ENCODE measurements around the gene CARS2.

DNA sequence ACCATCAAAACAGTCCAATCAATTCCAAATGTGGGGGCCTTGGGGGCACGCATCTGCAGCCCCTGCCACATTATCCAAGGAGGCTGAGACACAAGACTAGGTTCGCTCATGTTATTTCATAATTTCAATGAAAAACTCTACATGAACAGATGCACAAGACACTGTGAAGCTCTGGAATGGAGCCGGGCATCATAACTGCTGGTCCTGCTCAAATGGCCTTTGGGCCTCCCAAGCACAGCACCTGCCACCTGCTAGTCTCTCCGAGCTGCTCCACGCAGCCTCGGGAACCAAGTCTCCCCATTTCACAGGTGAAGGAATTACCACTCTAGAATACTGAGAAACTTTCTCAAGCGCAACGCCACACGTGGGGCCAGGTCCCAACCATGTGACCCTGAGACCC lies 16.9 kb downstream of the CARS2 start:
- TF ChIP-seq, protein P1, sequence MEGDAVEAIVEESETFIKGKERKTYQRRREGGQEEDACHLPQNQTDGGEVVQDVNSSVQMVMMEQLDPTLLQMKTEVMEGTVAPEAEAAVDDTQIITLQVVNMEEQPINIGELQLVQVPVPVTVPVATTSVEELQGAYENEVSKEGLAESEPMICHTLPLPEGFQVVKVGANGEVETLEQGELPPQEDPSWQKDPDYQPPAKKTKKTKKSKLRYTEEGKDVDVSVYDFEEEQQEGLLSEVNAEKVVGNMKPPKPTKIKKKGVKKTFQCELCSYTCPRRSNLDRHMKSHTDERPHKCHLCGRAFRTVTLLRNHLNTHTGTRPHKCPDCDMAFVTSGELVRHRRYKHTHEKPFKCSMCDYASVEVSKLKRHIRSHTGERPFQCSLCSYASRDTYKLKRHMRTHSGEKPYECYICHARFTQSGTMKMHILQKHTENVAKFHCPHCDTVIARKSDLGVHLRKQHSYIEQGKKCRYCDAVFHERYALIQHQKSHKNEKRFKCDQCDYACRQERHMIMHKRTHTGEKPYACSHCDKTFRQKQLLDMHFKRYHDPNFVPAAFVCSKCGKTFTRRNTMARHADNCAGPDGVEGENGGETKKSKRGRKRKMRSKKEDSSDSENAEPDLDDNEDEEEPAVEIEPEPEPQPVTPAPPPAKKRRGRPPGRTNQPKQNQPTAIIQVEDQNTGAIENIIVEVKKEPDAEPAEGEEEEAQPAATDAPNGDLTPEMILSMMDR (IDR thresholded peaks at IDR 0.05; ENCODE audit: extremely low read depth in 1 of 2, insufficient read depth in 1 of 2, low read depth in 1 of 2, low read length in 2 of 2), result no peak
- TF ChIP-seq POLR2A (IDR thresholded peaks at IDR 0.05; ENCODE audit: low read depth, low read length) (no peak), POLR2AphosphoS5 (IDR thresholded peaks at IDR 0.05; ENCODE audit: insufficient read depth, low read depth, low read length) (no peak)
